ENCODE measurements around the gene RRAS.

DNA sequence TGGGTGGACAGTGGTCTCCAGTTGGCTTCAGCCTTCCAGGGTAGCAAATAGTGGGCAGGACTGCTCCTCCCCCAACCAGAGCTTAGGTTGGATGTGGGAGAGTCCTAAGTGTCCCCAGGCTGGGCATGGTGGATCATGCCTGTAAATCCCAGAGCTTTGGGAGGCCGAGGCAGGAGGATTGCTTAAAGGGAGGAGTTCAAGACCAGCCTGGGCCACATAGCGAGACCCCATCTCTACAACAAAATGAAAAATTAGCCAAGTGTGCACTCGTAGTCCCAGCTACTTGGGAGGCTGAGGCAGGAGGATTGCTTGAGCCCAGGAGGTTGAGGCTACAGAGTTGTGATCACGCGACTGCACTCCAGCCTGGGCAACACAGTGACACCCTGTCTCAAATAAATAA lies 7.4 kb downstream of the RRAS start:
- TF ChIP-seq CTCF (IDR thresholded peaks at IDR 0.05; ENCODE audit: low read length) (no peak), EZH2 (optimal IDR thresholded peaks at IDR 0.05; ENCODE audit: low read depth, low read length) (no peak), EZH2phosphoT487 (IDR thresholded peaks at IDR 0.05; ENCODE audit: low read length) (no peak)
